ENCODE measurements around the gene CEACAM4. TPM values are rescaled to one million over a fixed set of nuclear protein-coding genes. Genes with fewer than 3 reads are reported as not detected.

Gene CEACAM4
- total and polyA plus RNA-seq, 2 donors (not counting 1 experiment from before 2014, with no cell fraction given) = 0.34 TPM; not detected in 1

- CTCF ChIA-PET = interaction anchor here (0.9 to 1.2 kb wide), 2 partner anchors 10 to 17 kb away, joined by 3 read pairs; no protein-coding TSS in a partner anchor
- Mint-ChIP-seq H3K27me3 (peaks cover 4% of the 10 kb centered on the region), H3K9me3 (ENCODE audit: insufficient read depth) (peaks cover 5% of the 10 kb centered on the region), H3K4me1 (no peaks in the 10 kb centered on the region), H3K4me3 (no peak overlapping the region), H3K27ac (no peak overlapping the region)
- H3K27me3 ChIP-seq (replicated peaks in 1 of 4; ENCODE audit: control extremely low read depth in 1 of 4, control insufficient read depth in 3 of 4, insufficient read depth in 4 of 4, low read length in 3 of 4) = no peaks in the 10 kb centered on the region
- H3K4me3 ChIP-seq (ENCODE audit: control extremely low read depth in 1 of 5, extremely low read depth in 1 of 5, insufficient read depth in 1 of 5, low read depth in 2 of 5, low read length in 4 of 5) = no peak overlapping the region
- intact Hi-C loops (cut with micrococcal nuclease) = no loop called here
- DNase-seq = no peak
- no peak overlapping the region for H3K27ac ChIP-seq (ENCODE audit: low read length in 2 of 2)
- no peaks in the 10 kb centered on the region for H3K4me1 ChIP-seq (ENCODE audit: control insufficient read depth in 2 of 2, insufficient read depth in 2 of 2, low read length in 2 of 2)
- H3K36me3 ChIP-seq (replicated peaks in 1 of 2; ENCODE audit: control extremely low read depth in 1 of 2, control insufficient read depth in 1 of 2, extremely low read depth in 1 of 2, insufficient read depth in 2 of 2, low read length in 1 of 2) = peaks cover 0 to 47% of the 10 kb centered on the region in 2 experiments
- no peak overlapping the region for H3K4me2 ChIP-seq (replicated peaks; ENCODE audit: low read depth, low read length, poor library complexity, severe bottlenecking)
- TF ChIP-seq EZH2 (IDR thresholded peaks at IDR 0.05; ENCODE audit: borderline replicate concordance, insufficient read depth, low read depth, low read length, poor library complexity, severe bottlenecking) (no peak), CTCF (IDR thresholded peaks at IDR 0.05) (no peak)
- no peak overlapping the region for H2AFZ ChIP-seq (ENCODE audit: insufficient read depth, low read depth, low read length, poor library complexity, severe bottlenecking)
- peaks cover 0 to 18% (median 16%) of the 10 kb centered on the region in 3 donors for H3K9me3 ChIP-seq (ENCODE audit: control extremely low read depth in 1 of 3, control insufficient read depth in 2 of 3, insufficient read depth in 1 of 3, low read length in 2 of 3)
- ATAC-seq (ENCODE audit: low read depth) = no peak
- H3K9ac ChIP-seq (ENCODE audit: low read length) = no peak overlapping the region
- H3K79me2 ChIP-seq (ENCODE audit: control insufficient read depth, insufficient read depth, low read length) = no peaks in the 10 kb centered on the region
- POLR2A ChIA-PET = interaction anchor here (0.6 kb wide), 1 partner anchor 9 kb away, joined by 3 read pairs; no protein-coding TSS in a partner anchor
- H4K20me1 ChIP-seq (ENCODE audit: control insufficient read depth, insufficient read depth, low read length, poor library complexity, severe bottlenecking) = no peaks in the 10 kb centered on the region
Observed at GRCh38 chr19:41586064-41586463, 40.8 kb downstream of the CEACAM4 start.

GRCh38 chr19:41584931-41585330, 41.9 kb downstream of the CEACAM4 start:
- WGBS (ENCODE audit: insufficient coverage) = 100% methylated on average over 1 of the region's 1 CpG
- H4K20me1 ChIP-seq (ENCODE audit: control insufficient read depth, insufficient read depth, low read length, poor library complexity, severe bottlenecking) = no peaks in the 10 kb centered on the region
- peaks cover 3 to 56% of the 10 kb centered on the region in 2 experiments for H3K36me3 ChIP-seq (replicated peaks in 1 of 2; ENCODE audit: control extremely low read depth in 1 of 2, control insufficient read depth in 1 of 2, extremely low read depth in 1 of 2, insufficient read depth in 2 of 2, low read length in 1 of 2)
- DNase-seq (no peak), ATAC-seq (ENCODE audit: low read depth) (no peak)
- intact Hi-C loops (cut with micrococcal nuclease) = no loop called here
- Mint-ChIP-seq H3K9me3 (ENCODE audit: insufficient read depth) (peaks cover 5% of the 10 kb centered on the region), H3K4me3 (no peak overlapping the region), H3K4me1 (peaks cover 2% of the 10 kb centered on the region), H3K27me3 (no peaks in the 10 kb centered on the region), H3K27ac (no peak overlapping the region)
- ChIA-PET CTCF (interaction anchor here (1.0 kb wide), 1 partner anchor 12 kb away, joined by 5 read pairs; no protein-coding TSS in a partner anchor), POLR2A (no interaction called here)
- H3K9me3 ChIP-seq (ENCODE audit: control extremely low read depth in 1 of 3, control insufficient read depth in 2 of 3, insufficient read depth in 1 of 3, low read length in 2 of 3) = peaks cover 0 to 22% (median 21%) of the 10 kb centered on the region in 3 donors
- no peaks in the 10 kb centered on the region for H3K4me1 ChIP-seq (ENCODE audit: control insufficient read depth in 2 of 2, insufficient read depth in 2 of 2, low read length in 2 of 2)
- H3K27me3 ChIP-seq (replicated peaks in 1 of 4; ENCODE audit: control extremely low read depth in 1 of 4, control insufficient read depth in 3 of 4, insufficient read depth in 4 of 4, low read length in 3 of 4) = no peaks in the 10 kb centered on the region
- H3K4me3 ChIP-seq (ENCODE audit: control extremely low read depth in 1 of 5, extremely low read depth in 1 of 5, insufficient read depth in 1 of 5, low read depth in 2 of 5, low read length in 4 of 5) = no peak overlapping the region
- no peak overlapping the region for H3K9ac ChIP-seq (ENCODE audit: low read length)
- TF ChIP-seq EZH2 (IDR thresholded peaks at IDR 0.05; ENCODE audit: borderline replicate concordance, insufficient read depth, low read depth, low read length, poor library complexity, severe bottlenecking) = no peak
- no peak for TF ChIP-seq CTCF (IDR thresholded peaks at IDR 0.05)
- H3K4me2 ChIP-seq (replicated peaks; ENCODE audit: low read depth, low read length, poor library complexity, severe bottlenecking) = no peak overlapping the region
- H2AFZ ChIP-seq (ENCODE audit: insufficient read depth, low read depth, low read length, poor library complexity, severe bottlenecking) = no peak overlapping the region
- H3K79me2 ChIP-seq (ENCODE audit: control insufficient read depth, insufficient read depth, low read length) = peaks cover 6% of the 10 kb centered on the region
- H3K27ac ChIP-seq (ENCODE audit: low read length in 2 of 2) = no peak overlapping the region

Data from B cell (primary cell).